Keratinocyte (primary cell): ENCODE results near the gene DIP2B. TPM values are rescaled to one million over a fixed set of nuclear protein-coding genes. Genes with fewer than 3 reads are reported as not detected.

ENCODE experiments used
- DNase-seq: peaks from one replicate; pipeline ENCODE4 v3.0.0-alpha.2; 2011; ENCODE audit warnings: low read depth, missing footprints, low spot score
- FAIRE-seq: peaks from 2 replicates; lab custom pipeline; 2011; peaks lifted over from hg19 to GRCh38; lab: Jason Lieb, UNC
- H2AFZ ChIP-seq: 2 replicates; pipeline ENCODE4 v1.6.0; 2012; ENCODE audit warnings: low read length, control low read depth, inconsistent platforms; ENCODE audit not compliant: control insufficient read depth
- H3K27ac ChIP-seq: 2 replicates; pipeline ENCODE4 v1.5.1; 2011; ENCODE audit warnings: low read length; ENCODE audit not compliant: control insufficient read depth, insufficient read depth
- H3K27me3 ChIP-seq: 3 replicates; pipeline ENCODE4 v1.6.0; 2011; ENCODE audit warnings: low read length; ENCODE audit not compliant: control insufficient read depth, insufficient read depth; ENCODE audit errors: extremely low read depth
- H3K36me3 ChIP-seq, 2 experiments: 2 replicates in 1 of 2; 3 replicates in 1 of 2; pipeline ENCODE4 v1.5.1; 2011; ENCODE audit warnings: low read length in 2 of 2, mild to moderate bottlenecking in 1 of 2; ENCODE audit not compliant: control insufficient read depth in 2 of 2, insufficient read depth in 2 of 2; ENCODE audit errors: extremely low read depth in 1 of 2
- H3K4me1 ChIP-seq: 3 replicates; pipeline ENCODE4 v1.5.1; 2011; ENCODE audit warnings: low read length; ENCODE audit not compliant: control insufficient read depth, insufficient read depth; ENCODE audit errors: extremely low read depth
- H3K4me2 ChIP-seq: 3 replicates; pipeline ENCODE4 v1.6.0; 2011; ENCODE audit warnings: low read depth, low read length; ENCODE audit not compliant: control insufficient read depth, insufficient read depth; ENCODE audit errors: extremely low read depth
- H3K4me3 ChIP-seq, 3 experiments: fragments of 200-600 bp in 1 of 3; sonication (generic) in 1 of 3; 2 replicates in 2 of 3; 3 replicates in 1 of 3; pipeline ENCODE4 v1.5.1; 2011 to 2016; ENCODE audit warnings: low read length in 3 of 3, mild to moderate bottlenecking in 3 of 3, control low read depth in 2 of 3, inconsistent platforms in 1 of 3, low read depth in 1 of 3, mixed read lengths in 1 of 3, mixed run types in 1 of 3, moderate library complexity in 1 of 3; ENCODE audit not compliant: control insufficient read depth in 2 of 3, insufficient read depth in 2 of 3; ENCODE audit errors: extremely low read depth in 1 of 3
- H3K79me2 ChIP-seq: 2 replicates; pipeline ENCODE4 v1.6.0; 2012; ENCODE audit warnings: low read length; ENCODE audit not compliant: control insufficient read depth, insufficient read depth
- H3K9ac ChIP-seq: 3 replicates; pipeline ENCODE4 v1.6.0; 2011; ENCODE audit warnings: low read length; ENCODE audit not compliant: control insufficient read depth, insufficient read depth; ENCODE audit errors: extremely low read depth
- H3K9me1 ChIP-seq: 3 replicates; pipeline ENCODE4 v1.6.0; 2011; ENCODE audit warnings: low read length; ENCODE audit not compliant: control insufficient read depth, insufficient read depth; ENCODE audit errors: extremely low read depth
- H3K9me3 ChIP-seq: 2 replicates; pipeline ENCODE4 v1.5.1; 2012; ENCODE audit warnings: low read depth, low read length; ENCODE audit not compliant: control insufficient read depth
- H4K20me1 ChIP-seq: 3 replicates; pipeline ENCODE4 v1.6.0; 2011; ENCODE audit warnings: low read length; ENCODE audit not compliant: control insufficient read depth, insufficient read depth; ENCODE audit errors: extremely low read depth
- CTCF ChIP-seq, 3 experiments: IDR thresholded peaks in 1 of 3; conservative IDR thresholded peaks in 1 of 3; optimal IDR thresholded peaks in 1 of 3; 2 replicates in 2 of 3; 3 replicates in 1 of 3; pipeline versions ENCODE3 to v1.5.1; 2011; ENCODE audit warnings: low read length in 3 of 3, mild to moderate bottlenecking in 3 of 3, moderate library complexity in 2 of 3, control low read depth in 1 of 3, inconsistent platforms in 1 of 3; ENCODE audit not compliant: insufficient read depth in 2 of 3; ENCODE audit errors: extremely low read depth in 1 of 3
- EZH2 ChIP-seq: IDR thresholded peaks from one replicate; pipeline ENCODE4 v1.6.1; 2012; ENCODE audit warnings: inconsistent platforms, mild to moderate bottlenecking, low read length, moderate library complexity
- dilution Hi-C: fragments of 300-500 bp; cut with MboI; formaldehyde crosslinking; loops from one replicate; pipeline ENCODE4 v1.7.0; 2020; ENCODE audit warnings: low sequenced_read_pairs; ENCODE audit not compliant: extremely low pct_ligation_motif_present
- polyA plus RNA-seq, 5 experiments: library from polyadenylated mRNA; depleted of rRNA in 3 of 5; stranded (reverse) in 3 of 5; stranded (forward) in 1 of 5; unstranded in 1 of 5; fragments of >200 nt; gene quantifications; 1 replicate in 1 of 5; 2 replicates in 3 of 5; 3 replicates in 1 of 5; pipeline versions ENCODE4 v1.2.1 to v1.2.3, GENCODE V29; 2011 to 2012; ENCODE audit warnings: missing spikeins in 2 of 5, low read depth in 1 of 5, low replicate concordance in 1 of 5

The DIP2B gene
- polyA plus RNA-seq, 1 donor (not counting 4 experiments of a cell fraction or from before 2014, with no cell fraction given), result 30.2 TPM

- Histone ChIP-seq H3K36me3 (peaks cover 22 to 41% of the 10 kb centered on the region in 2 experiments), H3K4me1 (no peaks in the 10 kb centered on the region), H2AFZ (no peak overlapping the region), H3K9me3 (no peaks in the 10 kb centered on the region), H3K4me3 (no peak overlapping the region), H3K9ac (no peak overlapping the region), H3K27ac (no peak overlapping the region), H3K4me2 (no peak overlapping the region), H3K9me1 (no peaks in the 10 kb centered on the region), H4K20me1 (no peaks in the 10 kb centered on the region), H3K79me2 (no peaks in the 10 kb centered on the region), H3K27me3 (no peaks in the 10 kb centered on the region)
- FAIRE-seq, result no peak
- TF ChIP-seq EZH2, result no peak
- no peak for TF ChIP-seq CTCF (optimal IDR thresholded peaks at IDR 0.05 in 1 of 3, IDR thresholded peaks at IDR 0.05 in 1 of 3, conservative IDR thresholded peaks at IDR 0.05 in 1 of 3; ENCODE audit: extremely low read depth in 1 of 3, insufficient read depth in 2 of 3, low read length in 3 of 3)
- dilution Hi-C loops, result no loop called here
- no peak for DNase-seq
These were observed 195.2 kb downstream of the DIP2B start for GRCh38 chr12:50699940-50700339.

GRCh38 chr12:50706606-50707005 lies 201.8 kb downstream of the DIP2B start:
- no peak for FAIRE-seq
- Histone ChIP-seq H3K79me2 (no peaks in the 10 kb centered on the region), H3K4me2 (no peak overlapping the region), H4K20me1 (no peaks in the 10 kb centered on the region), H3K9me3 (no peaks in the 10 kb centered on the region), H3K9me1 (no peaks in the 10 kb centered on the region), H3K9ac (no peak overlapping the region), H3K36me3 (peaks cover 24% of the 10 kb centered on the region in 2 experiments), H3K27me3 (no peaks in the 10 kb centered on the region), H3K27ac (no peak overlapping the region), H2AFZ (no peak overlapping the region), H3K4me1 (no peaks in the 10 kb centered on the region), H3K4me3 (no peak overlapping the region)
- no peak for TF ChIP-seq CTCF (optimal IDR thresholded peaks at IDR 0.05 in 1 of 3, IDR thresholded peaks at IDR 0.05 in 1 of 3, conservative IDR thresholded peaks at IDR 0.05 in 1 of 3; ENCODE audit: extremely low read depth in 1 of 3, insufficient read depth in 2 of 3, low read length in 3 of 3)
- TF ChIP-seq EZH2, result no peak
- DNase-seq, result no peak
- dilution Hi-C loops, result no loop called here
